ENCODE results near the gene SLC25A48. TPM values are rescaled to one million over a fixed set of nuclear protein-coding genes. Genes with fewer than 3 reads are reported as not detected.

The SLC25A48 gene
- total and polyA plus RNA-seq, 12 donors = not detected

DNA sequence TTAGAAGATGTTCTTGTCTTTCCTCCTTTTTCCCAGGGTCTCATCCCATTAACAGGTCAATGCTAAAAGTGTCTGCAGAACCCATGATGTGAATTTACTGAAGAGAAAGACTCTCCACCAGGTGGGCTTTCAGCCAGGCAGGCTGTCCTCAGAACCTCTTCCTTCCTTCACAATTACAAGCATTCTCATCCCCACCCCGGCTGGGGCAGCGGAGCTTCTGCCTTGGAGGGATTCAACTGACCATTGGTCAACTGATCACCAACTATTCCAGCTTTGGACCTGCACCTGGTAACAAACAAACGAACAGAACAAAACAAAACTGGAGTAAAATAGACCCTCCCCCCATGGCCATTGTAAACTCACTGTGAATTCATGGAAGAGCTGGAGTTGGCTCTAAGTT, 48.6 kb downstream of the SLC25A48 start:
- H3K4me1 ChIP-seq (replicated peaks in 1 of 2) = no peaks in the 10 kb centered on the region
- no peaks in the 10 kb centered on the region for H3K36me3 ChIP-seq (replicated peaks in 1 of 2)
- H3K27me3 ChIP-seq = peaks cover 8% of the 10 kb centered on the region
- H3K27ac ChIP-seq = no peak overlapping the region
- TF ChIP-seq CTCF (IDR thresholded peaks at IDR 0.05) = no peak
- no peak for TF ChIP-seq POLR2A (IDR thresholded peaks at IDR 0.05)
- DNase-seq = no peak
- H3K9me3 ChIP-seq (replicated peaks in 1 of 3) = no peaks in the 10 kb centered on the region
- intact Hi-C loops (cut with DNase I) = loop anchor here (10.0 kb wide), 3 partner anchors 62 to 322 kb away; no protein-coding TSS in a partner anchor
- H3K4me3 ChIP-seq = no peak overlapping the region
- 79 to 88% (median 83%) methylated on average over 3 of the region's 3 CpGs for WGBS, 4 donors

GRCh38 chr5:135883441-135883840, 49.0 kb downstream of the SLC25A48 start:
- H3K4me3 ChIP-seq = no peak overlapping the region
- DNase-seq = no peak
- no peak overlapping the region for H3K27ac ChIP-seq
- H3K9me3 ChIP-seq (replicated peaks in 1 of 3) = no peaks in the 10 kb centered on the region
- peaks cover 8% of the 10 kb centered on the region for H3K27me3 ChIP-seq
- 59 to 69% (median 64%) methylated on average over 4 of the region's 4 CpGs for WGBS, 4 donors
- H3K4me1 ChIP-seq (replicated peaks in 1 of 2) = no peaks in the 10 kb centered on the region
- no peaks in the 10 kb centered on the region for H3K36me3 ChIP-seq (replicated peaks in 1 of 2)
- no peak for TF ChIP-seq CTCF (IDR thresholded peaks at IDR 0.05)
- no peak for TF ChIP-seq POLR2A (IDR thresholded peaks at IDR 0.05)
- intact Hi-C loops (cut with DNase I) = loop anchor here (10.0 kb wide), 3 partner anchors 61 to 321 kb away; no protein-coding TSS in a partner anchor

DNA sequence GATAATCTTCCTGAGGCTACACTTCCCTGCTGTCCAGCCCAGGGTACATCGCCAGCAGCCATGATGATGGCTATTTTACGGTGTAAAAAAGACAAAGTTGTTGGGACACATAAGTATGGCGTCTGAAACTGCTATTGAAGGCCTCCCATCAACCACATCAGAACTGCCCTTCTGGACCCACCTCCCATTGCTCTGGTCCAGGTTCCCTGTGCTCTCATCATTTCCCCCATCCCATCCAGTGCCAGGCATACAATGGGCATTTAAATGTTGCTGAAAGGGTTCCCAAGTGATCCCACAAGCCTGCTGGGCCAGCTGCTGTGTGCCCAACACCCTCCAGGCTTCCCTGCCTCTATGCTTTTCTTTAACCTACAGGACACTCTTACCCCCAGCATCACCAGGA, 50.6 kb downstream of the SLC25A48 start:
- no peak overlapping the region for H3K4me3 ChIP-seq
- H3K27ac ChIP-seq = no peak overlapping the region
- DNase-seq = no peak
- H3K9me3 ChIP-seq (replicated peaks in 1 of 3) = no peaks in the 10 kb centered on the region
- H3K27me3 ChIP-seq = peaks cover 8% of the 10 kb centered on the region
- H3K4me1 ChIP-seq (replicated peaks in 1 of 2) = no peaks in the 10 kb centered on the region
- WGBS, 4 donors = 73 to 94% (median 83%) methylated on average over 3 of the region's 3 CpGs
- no peaks in the 10 kb centered on the region for H3K36me3 ChIP-seq (replicated peaks in 1 of 2)
- TF ChIP-seq POLR2A (IDR thresholded peaks at IDR 0.05) (no peak), CTCF (IDR thresholded peaks at IDR 0.05) (no peak)
- intact Hi-C loops (cut with DNase I) = loop anchor here (5.0 to 10.0 kb wide), 5 partner anchors 60 to 327 kb away; no protein-coding TSS in a partner anchor

DNA sequence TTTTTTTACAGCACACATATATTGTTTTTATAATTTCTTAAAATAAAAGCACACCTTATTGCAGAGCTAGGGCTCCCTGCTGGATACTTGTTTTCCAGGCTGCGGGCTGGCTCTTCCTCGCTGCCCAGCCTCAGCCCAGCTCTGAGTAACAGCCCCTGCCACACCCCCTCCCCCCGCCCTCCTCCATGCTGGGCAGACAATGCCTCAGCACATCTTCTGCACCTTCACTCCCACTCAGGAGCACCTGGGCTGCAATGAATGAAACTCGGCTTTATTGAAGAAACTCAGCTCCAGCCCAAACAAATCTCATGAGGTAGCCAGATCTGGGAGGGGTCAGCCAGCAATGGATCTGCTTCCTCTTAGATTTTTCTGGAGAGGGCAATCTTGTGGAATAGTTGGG, 51.7 kb downstream of the SLC25A48 start:
- intact Hi-C loops (cut with DNase I) = loop anchor here (5.0 to 10.0 kb wide), 5 partner anchors 59 to 326 kb away; no protein-coding TSS in a partner anchor
- Histone ChIP-seq H3K9me3 (replicated peaks in 1 of 3) (no peaks in the 10 kb centered on the region), H3K4me3 (no peak overlapping the region), H3K36me3 (replicated peaks in 1 of 2) (no peaks in the 10 kb centered on the region), H3K27ac (no peak overlapping the region), H3K4me1 (replicated peaks in 1 of 2) (no peaks in the 10 kb centered on the region), H3K27me3 (peaks cover 8% of the 10 kb centered on the region)
- no peak for DNase-seq
- no peak for TF ChIP-seq CTCF (IDR thresholded peaks at IDR 0.05)
- TF ChIP-seq POLR2A (IDR thresholded peaks at IDR 0.05) = no peak
- 27 to 51% (median 37%) methylated on average over 4 of the region's 4 CpGs for WGBS, 4 donors
